ENCODE data around the gene NDFIP2. TPM values are rescaled to one million over a fixed set of nuclear protein-coding genes. Genes with fewer than 3 reads are reported as not detected.

The NDFIP2 gene
- total RNA-seq, 1 experiment from 2014 or later, result 26.9 TPM

DNA sequence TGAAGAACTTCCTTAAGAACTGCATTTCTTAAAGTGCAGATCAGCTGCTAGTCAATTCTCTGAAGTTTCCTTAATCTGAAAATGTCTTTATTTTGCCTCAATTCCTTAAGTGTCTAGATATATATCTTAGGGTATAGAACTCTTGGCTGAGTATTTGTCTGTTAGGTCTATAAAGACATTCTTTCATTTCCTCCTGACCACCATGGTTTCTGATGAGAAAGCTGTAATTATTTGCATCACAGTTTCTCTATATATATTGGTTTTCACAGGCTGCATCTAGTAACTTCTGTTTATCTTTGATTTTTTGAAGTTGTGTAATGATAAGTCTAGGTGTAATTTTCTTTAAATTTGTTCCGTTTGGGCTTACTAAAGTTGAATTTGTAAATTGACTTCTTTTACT lies 15.2 kb downstream of the NDFIP2 start:
- no peak for DNase-seq (ENCODE audit: low spot score)

GRCh38 chr13:79497064-79497463 lies 16.1 kb downstream of the NDFIP2 start:
- DNase-seq (ENCODE audit: low spot score), result no peak

DNA sequence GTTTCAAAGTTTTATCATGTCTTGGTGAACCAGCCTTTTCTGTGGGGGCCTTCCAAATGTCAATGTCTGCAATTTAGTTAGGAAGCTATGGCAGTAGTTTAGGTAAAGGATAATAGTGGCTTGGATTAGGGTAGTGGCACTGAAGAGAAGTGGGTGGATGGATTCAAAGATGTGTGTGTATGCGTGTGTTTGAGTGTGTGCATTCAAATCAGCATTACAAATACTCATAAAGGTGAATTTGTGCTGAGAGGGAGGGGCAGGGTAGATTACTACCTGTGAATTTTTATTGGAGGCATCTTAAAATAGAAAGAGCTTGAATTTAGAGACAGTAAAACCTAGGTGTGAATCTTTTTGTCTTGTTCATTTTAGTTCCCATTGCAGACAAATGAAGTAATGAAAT lies 16.9 kb downstream of the NDFIP2 start:
- DNase-seq (ENCODE audit: low spot score), result no peak

- DNase-seq (ENCODE audit: low spot score), result no peak
Measured at GRCh38 chr13:79500829-79501228, 19.9 kb downstream of the NDFIP2 start.

- no peak for DNase-seq (ENCODE audit: low spot score)
Measured at GRCh38 chr13:79501538-79502232, 20.7 kb downstream of the NDFIP2 start.

GRCh38 chr13:79502859-79503468 lies 22.0 kb downstream of the NDFIP2 start:
- no peak for DNase-seq (ENCODE audit: low spot score)

- DNase-seq (ENCODE audit: low spot score), result no peak
Measured at GRCh38 chr13:79503473-79504017, 22.6 kb downstream of the NDFIP2 start.

GRCh38 chr13:79508224-79508961 lies 27.4 kb downstream of the NDFIP2 start:
- DNase-seq (ENCODE audit: low spot score), result no peak

DNA sequence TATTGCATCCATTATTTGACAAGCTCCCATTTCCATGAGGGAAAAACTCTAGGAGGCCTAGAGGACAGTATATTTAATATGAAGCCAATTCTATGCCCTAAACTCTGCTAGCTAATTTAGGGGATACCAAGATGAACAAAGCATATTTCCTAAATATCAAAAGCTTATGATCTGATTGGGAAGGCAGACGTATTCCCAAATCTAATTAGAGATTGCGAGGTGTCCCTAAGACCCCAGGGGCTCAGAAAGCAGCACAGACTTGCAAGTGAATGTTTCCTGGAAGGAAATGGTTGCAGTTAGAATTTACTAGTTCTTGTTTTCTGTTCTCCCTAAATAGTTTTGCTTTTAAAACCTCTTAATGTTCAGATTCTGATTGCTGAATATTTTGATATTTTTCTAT lies 30.7 kb downstream of the NDFIP2 start:
- no peak for DNase-seq (ENCODE audit: low spot score)

DNA sequence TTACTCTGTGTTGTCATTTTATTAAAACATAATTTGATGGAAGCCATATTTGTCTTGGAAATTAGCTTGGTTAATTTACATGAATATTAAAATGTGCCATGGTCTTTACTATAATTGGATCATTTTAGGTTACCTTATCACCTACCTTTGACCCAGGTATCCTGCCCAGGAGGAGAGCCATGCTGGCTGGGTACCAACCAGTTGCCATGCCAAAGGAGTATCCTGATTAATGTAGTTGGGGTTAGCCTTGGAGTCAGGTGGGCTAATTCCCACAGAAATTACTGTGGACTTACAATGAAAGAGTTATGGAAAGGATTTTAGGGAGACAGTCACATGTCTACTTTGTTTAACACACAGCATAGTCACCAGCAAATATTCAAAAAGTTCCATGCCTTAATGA lies 32.0 kb downstream of the NDFIP2 start:
- DNase-seq (ENCODE audit: low spot score), result no peak

GRCh38 chr13:79516595-79516994 lies 35.6 kb downstream of the NDFIP2 start:
- DNase-seq (ENCODE audit: low spot score), result no peak

- DNase-seq (ENCODE audit: low spot score), result no peak
Measured at GRCh38 chr13:79519255-79519654, 38.3 kb downstream of the NDFIP2 start.

GRCh38 chr13:79522583-79522982 lies 41.6 kb downstream of the NDFIP2 start:
- DNase-seq (ENCODE audit: low spot score), result no peak

DNA sequence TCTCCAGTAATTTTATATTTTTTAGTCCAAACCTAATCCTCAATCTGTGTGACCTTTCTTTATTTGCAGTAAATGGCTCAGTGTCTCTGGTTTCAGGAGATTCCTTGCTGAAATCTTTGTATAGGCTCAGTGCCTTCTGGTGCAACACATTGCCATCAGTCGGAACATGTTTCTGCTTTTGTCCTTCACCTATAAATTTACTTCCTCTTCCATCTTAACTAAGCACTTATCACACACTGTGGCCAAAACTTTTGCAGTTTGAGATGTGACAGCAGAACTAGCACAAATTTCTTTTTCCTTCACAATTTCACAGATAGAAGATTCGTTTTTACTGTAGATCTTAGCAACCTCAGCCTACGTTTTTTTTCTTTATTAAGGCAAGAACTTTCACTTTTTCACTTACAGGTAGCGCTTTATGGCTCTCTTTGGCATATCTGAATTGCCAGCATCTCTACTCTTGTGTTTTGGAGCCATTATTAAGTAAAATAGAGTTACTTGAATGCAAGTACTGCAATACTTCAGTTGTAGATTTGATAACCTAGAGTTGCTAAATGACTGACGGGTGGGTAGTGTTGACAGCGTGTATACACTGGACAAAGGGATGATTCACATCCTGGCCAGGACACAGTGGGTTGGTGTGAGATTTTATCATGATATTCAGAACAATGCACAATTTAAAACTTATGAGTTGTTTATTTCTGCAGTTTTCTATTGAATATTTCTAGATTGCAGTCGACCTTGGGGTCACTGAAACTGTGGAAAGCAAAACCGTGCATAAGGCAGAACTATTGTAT lies 44.3 kb downstream of the NDFIP2 start:
- DNase-seq (ENCODE audit: low spot score), result peak; percentile 37

DNA sequence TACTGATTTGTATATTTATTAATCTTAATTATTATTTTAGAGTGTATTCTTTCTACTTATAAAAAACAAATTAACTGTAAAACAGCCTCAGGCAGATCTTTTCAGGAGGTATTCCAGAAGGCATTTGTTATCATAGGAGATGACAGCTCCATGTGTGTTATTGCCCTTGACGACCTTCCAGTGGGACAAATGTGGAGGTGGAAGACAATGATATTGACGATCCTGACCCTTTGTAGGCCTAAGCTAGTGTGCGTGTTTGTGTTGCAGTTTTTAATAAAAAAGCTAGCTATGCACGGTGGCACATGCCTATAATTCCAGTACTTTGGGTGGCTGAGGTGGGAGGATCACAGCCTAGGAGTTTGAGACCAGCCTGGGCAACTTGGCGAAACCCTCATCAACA lies 46.7 kb downstream of the NDFIP2 start:
- no peak for DNase-seq (ENCODE audit: low spot score)

- DNase-seq (ENCODE audit: low spot score), result no peak
Measured at GRCh38 chr13:79528356-79528755, 47.4 kb downstream of the NDFIP2 start.

DNA sequence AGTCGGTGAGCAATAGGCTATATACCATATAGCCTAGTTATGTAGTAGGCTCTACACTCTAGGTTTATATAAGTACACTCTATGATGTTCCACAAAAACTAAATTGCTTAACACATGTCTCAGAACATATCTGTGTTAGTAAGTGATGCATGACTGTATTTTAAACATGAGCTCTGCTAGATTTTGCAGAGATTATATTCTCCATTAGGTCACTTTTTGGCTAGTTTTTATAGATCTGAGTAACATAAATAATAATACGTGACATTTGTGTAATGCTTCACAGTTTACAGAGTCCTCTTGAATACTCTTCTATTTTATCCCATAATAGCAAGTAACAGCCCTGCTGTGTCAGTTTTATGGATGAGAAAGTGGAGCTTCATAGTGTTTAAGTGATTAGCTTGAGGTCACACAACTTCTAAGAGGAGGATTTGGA lies 47.8 kb downstream of the NDFIP2 start:
- no peak for DNase-seq (ENCODE audit: low spot score)

- no peak for DNase-seq (ENCODE audit: low spot score)
Measured at GRCh38 chr13:79529817-79530216, 48.9 kb downstream of the NDFIP2 start.

GRCh38 chr13:79530270-79530669 lies 49.3 kb downstream of the NDFIP2 start:
- DNase-seq (ENCODE audit: low spot score), result no peak

GRCh38 chr13:79531542-79532254 lies 50.7 kb downstream of the NDFIP2 start:
- DNase-seq (ENCODE audit: low spot score), result no peak

DNA sequence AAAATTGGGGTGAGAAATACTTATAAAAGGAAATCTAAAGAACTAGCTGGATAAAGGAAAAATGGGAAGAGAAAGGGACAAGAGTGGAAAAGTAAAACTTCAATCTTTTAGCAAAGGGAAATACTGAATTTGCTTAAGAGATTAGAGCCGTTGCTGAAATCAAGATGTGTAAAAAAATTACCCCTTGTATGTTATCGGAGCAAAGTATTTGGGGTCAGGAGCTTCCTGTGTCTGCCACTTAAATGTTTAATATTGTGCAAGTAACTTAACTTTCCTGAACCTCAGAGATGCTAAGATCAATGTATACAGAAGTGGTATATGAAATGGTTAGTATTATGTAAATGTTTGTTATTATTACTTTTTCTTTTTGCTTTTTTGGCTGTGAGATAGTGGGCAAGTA lies 51.6 kb downstream of the NDFIP2 start:
- DNase-seq (ENCODE audit: low spot score), result no peak

Measured in HT-29 (cell line).